ENCODE data around the gene ALDOB.

Gene ALDOB

GRCh38 chr9:101449071-101449721 lies 13.6 kb upstream of the ALDOB start:
- peak; percentile 45 for TF ChIP-seq CTCF (IDR thresholded peaks at IDR 0.05; ENCODE audit: insufficient read depth, low read depth, low read length, missing control alignments)
- H3K4me3 ChIP-seq (ENCODE audit: low read length): peak overlapping the region; percentile 53
- DNase-seq (ENCODE audit: low read depth): peak; percentile 66

GRCh38 chr9:101448680-101449070 lies 13.1 kb upstream of the ALDOB start:
- no peak overlapping the region for H3K4me3 ChIP-seq (ENCODE audit: low read length)
- no peak for DNase-seq (ENCODE audit: low read depth)
- TF ChIP-seq CTCF (IDR thresholded peaks at IDR 0.05; ENCODE audit: insufficient read depth, low read depth, low read length, missing control alignments): no peak

GRCh38 chr9:101446732-101447131 lies 11.2 kb upstream of the ALDOB start:
- no peak for DNase-seq (ENCODE audit: low read depth)
- no peak for TF ChIP-seq CTCF (IDR thresholded peaks at IDR 0.05; ENCODE audit: insufficient read depth, low read depth, low read length, missing control alignments)
- no peak overlapping the region for H3K4me3 ChIP-seq (ENCODE audit: low read length)

GRCh38 chr9:101445353-101446029 lies 9.9 kb upstream of the ALDOB start:
- TF ChIP-seq CTCF (IDR thresholded peaks at IDR 0.05; ENCODE audit: insufficient read depth, low read depth, low read length, missing control alignments): no peak
- no peak overlapping the region for H3K4me3 ChIP-seq (ENCODE audit: low read length)
- no peak for DNase-seq (ENCODE audit: low read depth)

GRCh38 chr9:101443364-101443771 lies 7.8 kb upstream of the ALDOB start:
- no peak for DNase-seq (ENCODE audit: low read depth)
- H3K4me3 ChIP-seq (ENCODE audit: low read length): no peak overlapping the region
- TF ChIP-seq CTCF (IDR thresholded peaks at IDR 0.05; ENCODE audit: insufficient read depth, low read depth, low read length, missing control alignments): no peak

- H3K4me3 ChIP-seq (ENCODE audit: low read length): no peak overlapping the region
- DNase-seq (ENCODE audit: low read depth): no peak
Measured at GRCh38 chr9:101442736-101443135, 7.2 kb upstream of the ALDOB start.

More at GRCh38 chr9:101442736-101443135, 7.2 kb upstream of the ALDOB start:
- no peak for TF ChIP-seq CTCF (IDR thresholded peaks at IDR 0.05; ENCODE audit: insufficient read depth, low read depth, low read length, missing control alignments)
